Measurements from ENCODE around the gene EFNA1.

- no peak for TF ChIP-seq POLR2A (IDR thresholded peaks at IDR 0.05; ENCODE audit: low read length)
- TF ChIP-seq RFX5 (IDR thresholded peaks at IDR 0.05), result no peak
- TF ChIP-seq BHLHE40 (IDR thresholded peaks at IDR 0.05; ENCODE audit: low read depth, low read length), result no peak
Observed at GRCh38 chr1:155174324-155175280, 46.9 kb downstream of the EFNA1 start.

Data from A549 (cell line).